Measurements from ENCODE around the gene UBAC2. TPM values are rescaled to one million over a fixed set of nuclear protein-coding genes. Genes with fewer than 3 reads are reported as not detected.

Gene UBAC2
- total RNA-seq, 1 donor from 2014 or later: 52.6 TPM

GRCh38 chr13:99376924-99377323, 176.3 kb downstream of the UBAC2 start:
- Mint-ChIP-seq H3K27me3 (no peaks in the 10 kb centered on the region), H3K36me3 (ENCODE audit: low read depth) (peaks cover 62% of the 10 kb centered on the region), H3K27ac (no peak overlapping the region), H3K4me1 (peaks cover 64% of the 10 kb centered on the region), H3K4me3 (no peak overlapping the region), H3K9me3 (no peaks in the 10 kb centered on the region)
- DNase-seq: no peak
- intact Hi-C loops (cut with micrococcal nuclease): no loop called here

DNA sequence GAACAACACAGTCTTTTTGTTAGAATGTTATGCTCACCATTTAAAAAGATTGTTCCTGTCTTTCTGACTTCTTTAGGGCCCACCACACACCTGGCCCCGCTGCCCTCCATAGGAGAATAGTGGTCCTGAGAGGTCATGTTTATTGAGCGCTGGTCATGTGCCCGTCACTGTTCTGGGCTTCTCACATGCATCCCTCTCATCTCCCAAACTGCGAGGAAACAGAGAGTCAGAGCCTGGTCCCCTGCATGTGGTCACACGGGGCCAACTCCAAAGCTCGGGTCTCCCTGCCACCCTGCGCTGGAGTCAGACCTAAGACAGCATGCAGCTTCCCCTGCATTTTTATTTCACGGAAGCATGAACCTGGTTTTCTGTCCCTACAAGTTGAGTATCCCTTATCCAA, 177.0 kb downstream of the UBAC2 start:
- intact Hi-C loops (cut with micrococcal nuclease): no loop called here
- no peaks in the 10 kb centered on the region for H3K27me3 Mint-ChIP-seq
- H3K4me1 Mint-ChIP-seq: peaks cover 64% of the 10 kb centered on the region
- H3K27ac Mint-ChIP-seq: no peak overlapping the region
- no peak overlapping the region for H3K4me3 Mint-ChIP-seq
- no peak for DNase-seq
- H3K9me3 Mint-ChIP-seq: no peaks in the 10 kb centered on the region
- peaks cover 56% of the 10 kb centered on the region for H3K36me3 Mint-ChIP-seq (ENCODE audit: low read depth)

DNA sequence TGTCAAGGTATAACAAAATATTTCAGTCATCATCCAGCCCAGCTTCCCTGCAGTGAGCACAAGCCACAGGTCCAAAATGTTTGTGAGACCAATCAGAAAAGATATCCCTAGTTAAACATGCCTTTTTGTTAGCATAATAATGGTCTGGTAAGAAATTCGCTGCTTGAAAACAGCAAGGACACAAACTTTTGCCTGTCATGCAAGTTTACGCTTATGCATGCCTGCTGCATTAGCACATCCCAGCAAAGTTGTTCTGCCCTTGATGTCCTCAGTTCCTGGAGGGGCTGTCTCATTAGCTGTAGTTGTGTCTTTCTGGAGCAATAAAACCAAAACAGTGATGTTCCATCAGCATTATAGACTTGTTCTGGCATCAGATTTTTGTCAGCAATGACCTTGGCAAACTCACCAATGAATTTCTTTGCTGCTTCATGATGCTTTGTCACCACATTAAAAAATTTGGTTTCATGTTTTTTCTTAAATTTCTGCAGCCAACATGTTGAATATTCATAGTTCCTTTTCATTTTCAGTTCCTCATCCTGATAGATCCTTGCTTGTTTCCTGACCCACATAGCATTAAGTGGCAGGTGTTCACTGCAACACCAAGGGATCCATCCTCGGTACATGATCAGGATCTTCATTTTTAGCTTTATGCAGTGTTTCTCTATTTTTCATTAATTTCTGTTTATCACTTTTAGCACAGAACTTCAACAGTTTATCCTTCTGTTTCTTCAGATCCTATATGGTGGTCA, 178.5 kb downstream of the UBAC2 start:
- DNase-seq: no peak
- Mint-ChIP-seq H3K27me3 (no peaks in the 10 kb centered on the region), H3K4me1 (peaks cover 69% of the 10 kb centered on the region), H3K36me3 (ENCODE audit: low read depth) (peaks cover 47% of the 10 kb centered on the region), H3K27ac (no peak overlapping the region), H3K4me3 (no peak overlapping the region), H3K9me3 (no peaks in the 10 kb centered on the region)
- intact Hi-C loops (cut with micrococcal nuclease): no loop called here

DNA sequence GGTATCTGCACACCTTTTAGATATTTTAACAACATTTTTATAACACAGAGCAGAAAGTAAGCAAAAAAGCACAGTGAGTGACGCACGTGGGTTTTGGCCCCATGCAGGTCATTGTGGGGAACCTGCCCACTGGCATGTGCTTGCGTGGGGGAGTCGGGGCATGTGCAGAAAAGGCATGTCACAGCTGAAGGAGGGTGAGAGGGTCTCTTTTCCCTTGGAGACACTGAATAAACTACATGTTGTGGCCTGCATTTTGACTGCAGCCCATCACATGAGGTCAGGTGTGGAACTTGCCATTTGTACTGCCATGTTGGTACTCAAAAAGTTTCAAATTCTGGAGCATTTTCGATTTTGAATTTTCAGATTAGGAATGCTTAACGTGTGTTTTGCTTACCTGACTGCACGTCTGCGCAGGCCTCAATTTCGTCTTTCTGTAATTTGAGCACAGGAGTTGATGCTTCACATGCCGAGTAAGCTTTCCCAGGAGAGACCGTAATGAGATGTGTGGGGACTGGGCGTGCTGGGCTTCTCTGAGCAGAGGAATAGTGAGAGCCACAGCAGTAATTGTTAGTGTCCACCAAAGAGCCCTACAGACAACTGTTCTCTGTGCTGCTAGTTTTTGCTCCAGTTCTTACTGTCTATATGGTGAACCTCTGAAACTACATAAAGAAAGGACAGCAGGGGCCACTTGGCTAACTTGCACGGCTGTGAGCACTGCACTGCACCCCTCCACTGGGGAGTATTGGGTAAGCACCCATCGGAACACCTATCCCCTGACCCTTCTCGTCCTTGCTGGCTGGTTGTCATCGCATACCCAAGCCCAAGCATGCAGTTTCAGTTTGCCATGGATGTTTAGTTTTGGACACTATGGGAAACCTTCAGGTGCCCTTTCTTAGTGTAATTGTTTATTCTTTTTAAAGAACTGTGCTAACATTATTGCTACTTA, 179.5 kb downstream of the UBAC2 start:
- DNase-seq: no peak
- Mint-ChIP-seq H3K27me3 (no peaks in the 10 kb centered on the region), H3K36me3 (ENCODE audit: low read depth) (peaks cover 38% of the 10 kb centered on the region), H3K9me3 (no peaks in the 10 kb centered on the region), H3K4me1 (peaks cover 68% of the 10 kb centered on the region), H3K4me3 (peak overlapping the region; percentile 56), H3K27ac (no peak overlapping the region)
- intact Hi-C loops (cut with micrococcal nuclease): loop anchor here (2.0 to 5.0 kb wide), 4 partner anchors 13 to 163 kb away; no protein-coding TSS in a partner anchor

- no peaks in the 10 kb centered on the region for H3K9me3 Mint-ChIP-seq
- H3K27me3 Mint-ChIP-seq: no peaks in the 10 kb centered on the region
- H3K4me1 Mint-ChIP-seq: peaks cover 65% of the 10 kb centered on the region
- DNase-seq: peak; percentile 88
- peak overlapping the region; percentile 56 for H3K4me3 Mint-ChIP-seq
- H3K36me3 Mint-ChIP-seq (ENCODE audit: low read depth): peaks cover 41% of the 10 kb centered on the region
- H3K27ac Mint-ChIP-seq: peak overlapping the region; percentile 88
- intact Hi-C loops (cut with micrococcal nuclease): loop anchor here (1.0 to 5.0 kb wide), 7 partner anchors 10 to 164 kb away; no protein-coding TSS in a partner anchor
These were observed 180.4 kb downstream of the UBAC2 start for GRCh38 chr13:99380921-99381645.

DNA sequence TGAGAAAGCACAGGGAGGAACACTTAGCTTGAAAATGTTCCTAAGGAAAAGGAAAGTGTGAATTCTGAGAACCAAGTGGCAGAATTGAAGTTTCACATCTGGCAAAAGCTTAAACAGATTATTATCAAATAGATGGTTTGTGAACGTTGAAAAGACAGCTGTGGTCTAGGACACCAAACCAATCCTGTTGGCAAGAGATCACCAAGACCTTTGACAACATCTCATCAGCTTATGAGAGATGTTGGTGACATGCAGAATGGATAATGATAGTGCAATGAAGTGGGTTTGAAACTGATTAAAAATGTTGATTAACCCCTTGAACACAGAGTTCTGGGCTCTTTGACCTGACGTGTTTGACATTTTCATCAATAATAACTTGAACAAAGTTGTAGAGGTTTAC, 181.1 kb downstream of the UBAC2 start:
- Mint-ChIP-seq H3K27ac (peak overlapping the region; percentile 88), H3K36me3 (ENCODE audit: low read depth) (peaks cover 46% of the 10 kb centered on the region), H3K9me3 (no peaks in the 10 kb centered on the region), H3K4me1 (peaks cover 64% of the 10 kb centered on the region), H3K27me3 (no peaks in the 10 kb centered on the region), H3K4me3 (peak overlapping the region; percentile 56)
- DNase-seq: no peak
- intact Hi-C loops (cut with micrococcal nuclease): loop anchor here (1.0 to 5.0 kb wide), 7 partner anchors 10 to 164 kb away; no protein-coding TSS in a partner anchor

GRCh38 chr13:99382428-99383133, 181.9 kb downstream of the UBAC2 start:
- H3K27ac Mint-ChIP-seq: peak overlapping the region; percentile 71
- peak; percentile 80 for DNase-seq
- H3K9me3 Mint-ChIP-seq: no peaks in the 10 kb centered on the region
- peaks cover 45% of the 10 kb centered on the region for H3K36me3 Mint-ChIP-seq (ENCODE audit: low read depth)
- H3K27me3 Mint-ChIP-seq: no peaks in the 10 kb centered on the region
- H3K4me1 Mint-ChIP-seq: peaks cover 65% of the 10 kb centered on the region
- H3K4me3 Mint-ChIP-seq: peak overlapping the region; percentile 59
- intact Hi-C loops (cut with micrococcal nuclease): loop anchor here (5.0 kb wide), 2 partner anchors 115 to 165 kb away; no protein-coding TSS in a partner anchor

- Mint-ChIP-seq H3K4me3 (peak overlapping the region; percentile 71), H3K4me1 (peaks cover 72% of the 10 kb centered on the region), H3K9me3 (no peaks in the 10 kb centered on the region), H3K27ac (peak overlapping the region; percentile 82), H3K36me3 (ENCODE audit: low read depth) (peaks cover 43% of the 10 kb centered on the region), H3K27me3 (no peaks in the 10 kb centered on the region)
- DNase-seq: no peak
- intact Hi-C loops (cut with micrococcal nuclease): loop anchor here (5.0 kb wide), 2 partner anchors 114 to 166 kb away; no protein-coding TSS in a partner anchor
These were observed 182.9 kb downstream of the UBAC2 start for GRCh38 chr13:99383511-99383921.

GRCh38 chr13:99383946-99384345, 183.3 kb downstream of the UBAC2 start:
- intact Hi-C loops (cut with micrococcal nuclease): loop anchor here (2.0 to 5.0 kb wide), 3 partner anchors 77 to 167 kb away; partner anchors contain the start of gene GPR183
- H3K36me3 Mint-ChIP-seq (ENCODE audit: low read depth): peaks cover 40% of the 10 kb centered on the region
- no peaks in the 10 kb centered on the region for H3K9me3 Mint-ChIP-seq
- H3K4me1 Mint-ChIP-seq: peaks cover 72% of the 10 kb centered on the region
- peak overlapping the region; percentile 82 for H3K27ac Mint-ChIP-seq
- H3K27me3 Mint-ChIP-seq: no peaks in the 10 kb centered on the region
- peak; percentile 75 for DNase-seq
- peak overlapping the region; percentile 71 for H3K4me3 Mint-ChIP-seq

DNA sequence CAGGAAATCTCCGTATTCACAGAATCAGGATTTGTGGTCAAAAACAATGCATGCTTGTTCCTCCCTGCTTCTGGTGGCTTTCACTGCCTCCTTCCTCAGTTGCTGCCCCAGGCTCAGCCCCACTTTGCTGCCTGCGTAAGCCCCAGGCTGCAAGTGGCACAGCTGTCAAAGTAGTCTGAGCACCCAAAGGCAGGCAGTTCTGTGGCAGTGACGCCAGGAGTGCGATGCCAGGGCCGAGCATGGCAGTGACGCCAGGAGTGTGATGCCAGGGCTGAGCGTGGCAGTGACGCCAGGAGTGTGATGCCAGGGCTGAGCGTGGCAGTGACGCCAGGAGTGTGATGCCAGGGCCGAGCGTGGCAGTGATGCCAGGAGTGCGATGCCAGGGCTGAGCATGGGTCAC, 183.8 kb downstream of the UBAC2 start:
- DNase-seq: peak; percentile 72
- peaks cover 72% of the 10 kb centered on the region for H3K4me1 Mint-ChIP-seq
- no peaks in the 10 kb centered on the region for H3K9me3 Mint-ChIP-seq
- peaks cover 36% of the 10 kb centered on the region for H3K36me3 Mint-ChIP-seq (ENCODE audit: low read depth)
- H3K27ac Mint-ChIP-seq: peak overlapping the region; percentile 57
- intact Hi-C loops (cut with micrococcal nuclease): loop anchor here (2.0 to 5.0 kb wide), 3 partner anchors 78 to 167 kb away; partner anchors contain the start of gene GPR183
- peak overlapping the region; percentile 47 for H3K4me3 Mint-ChIP-seq
- H3K27me3 Mint-ChIP-seq: no peaks in the 10 kb centered on the region

DNA sequence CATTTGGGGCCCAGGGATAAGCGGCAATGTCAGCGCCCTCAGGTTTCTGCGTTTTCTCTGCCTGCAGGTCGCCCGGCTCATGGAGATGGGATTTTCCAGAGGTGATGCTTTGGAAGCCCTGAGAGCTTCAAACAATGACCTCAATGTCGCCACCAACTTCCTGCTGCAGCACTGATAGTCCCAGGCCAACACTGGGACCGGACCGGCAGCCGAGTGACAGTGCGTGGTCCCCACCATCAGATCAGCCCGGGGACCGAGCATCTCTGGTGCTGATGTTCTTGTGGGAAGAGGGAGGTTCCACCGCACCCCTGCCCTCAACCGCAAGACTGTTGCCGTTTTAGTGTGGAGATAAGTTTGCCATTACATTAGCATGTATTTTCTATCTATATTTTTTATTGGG, 184.5 kb downstream of the UBAC2 start:
- Mint-ChIP-seq H3K9me3 (no peaks in the 10 kb centered on the region), H3K27ac (no peak overlapping the region), H3K4me1 (peaks cover 66% of the 10 kb centered on the region), H3K4me3 (no peak overlapping the region), H3K36me3 (ENCODE audit: low read depth) (peaks cover 32% of the 10 kb centered on the region), H3K27me3 (no peaks in the 10 kb centered on the region)
- DNase-seq: no peak
- intact Hi-C loops (cut with micrococcal nuclease): loop anchor here (2.0 kb wide), 1 partner anchor 78 kb away; the partner anchor contains the start of gene GPR183

DNA sequence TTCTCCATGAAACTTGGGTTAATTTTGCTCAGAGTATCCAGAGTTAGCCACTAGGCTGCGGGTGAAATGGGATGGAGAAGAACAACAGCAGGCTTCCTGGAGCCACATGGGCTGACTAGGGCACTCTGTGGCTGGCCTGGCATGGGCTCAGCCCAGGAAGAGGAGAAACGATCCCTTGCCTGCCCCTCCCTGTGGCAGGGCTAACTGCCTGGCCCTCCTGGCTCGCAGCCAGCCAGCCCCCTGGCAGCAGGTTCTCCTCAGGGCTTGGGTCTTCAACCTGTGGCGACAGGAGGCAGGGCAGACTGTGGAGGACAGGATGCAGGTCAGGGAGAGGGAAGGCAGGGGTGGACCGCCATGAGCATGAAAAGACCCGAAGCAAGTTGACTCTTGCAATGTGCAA, 185.3 kb downstream of the UBAC2 start:
- intact Hi-C loops (cut with micrococcal nuclease): loop anchor here (2.0 kb wide), 2 partner anchors 31 to 79 kb away; partner anchors contain the start of gene GPR183
- Mint-ChIP-seq H3K27ac (peak overlapping the region; percentile 42), H3K36me3 (ENCODE audit: low read depth) (peaks cover 32% of the 10 kb centered on the region), H3K27me3 (no peaks in the 10 kb centered on the region), H3K9me3 (no peaks in the 10 kb centered on the region), H3K4me1 (peaks cover 58% of the 10 kb centered on the region), H3K4me3 (no peak overlapping the region)
- no peak for DNase-seq
